ENCODE measurements around the gene AGAP1. TPM values are rescaled to one million over a fixed set of nuclear protein-coding genes. Genes with fewer than 3 reads are reported as not detected.

AGAP1 gene
- total RNA-seq, 2 experiments from 2014 or later, result 0.95 to 1.1 TPM

DNA sequence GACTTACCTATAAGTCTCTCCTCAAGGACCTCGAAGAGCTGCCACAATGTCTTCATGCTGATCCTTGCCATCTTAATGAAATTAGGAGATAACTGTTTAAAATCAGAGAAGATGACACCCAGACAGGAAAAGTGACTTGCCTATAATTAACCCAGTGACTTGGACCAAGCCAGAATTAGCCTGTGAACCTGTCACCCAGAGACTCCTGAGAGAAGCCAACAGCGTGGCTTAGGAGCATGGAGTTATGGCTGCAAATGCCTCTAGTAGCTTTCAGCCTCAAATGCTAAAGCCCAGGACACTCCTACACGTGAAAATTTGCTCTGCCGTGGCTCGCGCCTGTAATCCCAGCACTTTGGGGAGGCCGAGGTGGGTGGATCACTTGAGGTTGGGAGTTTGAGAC lies 570.2 kb downstream of the AGAP1 start:
- no peaks in the 10 kb centered on the region for H3K4me1 Mint-ChIP-seq (ENCODE audit: low read depth)
- no peaks in the 10 kb centered on the region for H3K9me3 Mint-ChIP-seq
- intact Hi-C loops (cut with micrococcal nuclease), result no loop called here
- H3K36me3 Mint-ChIP-seq (ENCODE audit: low read depth), result no peaks in the 10 kb centered on the region
- no peaks in the 10 kb centered on the region for H3K27me3 Mint-ChIP-seq (ENCODE audit: low read depth)
- DNase-seq, result no peak
- no peak overlapping the region for H3K4me3 Mint-ChIP-seq
- no peak overlapping the region for H3K27ac Mint-ChIP-seq
- CTCF ChIA-PET, result interaction anchor here (0.7 to 1.0 kb wide), 2 partner anchors 8 to 24 kb away, joined by 3 to 7 read pairs; no protein-coding TSS in a partner anchor

DNA sequence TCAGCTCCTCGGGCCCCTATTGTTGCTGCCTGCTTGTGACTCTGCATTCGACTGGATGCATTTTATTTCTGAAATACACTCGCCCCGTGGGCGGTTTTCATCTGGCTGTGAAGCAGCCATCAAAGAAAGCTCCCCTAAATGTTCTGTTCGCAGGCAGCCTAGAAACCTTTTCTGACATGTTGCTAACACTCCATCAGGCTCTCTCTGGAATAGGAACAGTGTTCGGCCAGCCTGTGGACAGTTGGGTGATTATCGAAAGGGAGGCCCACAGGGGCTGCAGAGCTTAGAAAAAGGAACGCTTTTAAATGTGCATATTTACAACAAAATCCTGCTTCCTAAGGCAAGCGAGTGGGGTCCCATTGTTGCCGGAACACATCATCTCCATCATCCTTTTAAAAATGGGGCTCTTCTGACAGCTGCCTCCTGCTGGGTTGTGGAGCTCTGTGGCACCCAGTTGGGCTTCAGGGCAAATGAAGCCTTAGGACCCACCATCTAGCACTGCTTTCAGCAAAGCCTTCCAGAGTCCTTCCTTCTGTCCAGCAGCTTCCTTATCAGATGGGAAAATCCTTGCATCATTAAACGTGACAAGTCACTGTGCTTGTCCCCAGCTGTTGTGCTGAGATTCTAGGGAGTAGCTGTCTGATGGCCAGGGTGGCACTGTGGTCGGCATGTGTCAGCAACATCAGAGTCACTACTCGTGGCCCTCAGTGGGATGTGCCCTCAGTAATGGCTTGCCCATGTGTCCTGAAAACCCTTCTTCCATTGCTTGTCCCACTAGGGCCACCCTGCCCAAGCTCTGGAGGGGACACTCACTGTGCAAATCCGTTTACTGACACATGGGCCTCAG lies 571.7 kb downstream of the AGAP1 start:
- Mint-ChIP-seq H3K4me3 (no peak overlapping the region), H3K4me1 (ENCODE audit: low read depth) (no peaks in the 10 kb centered on the region), H3K27me3 (ENCODE audit: low read depth) (no peaks in the 10 kb centered on the region), H3K27ac (no peak overlapping the region), H3K36me3 (ENCODE audit: low read depth) (no peaks in the 10 kb centered on the region), H3K9me3 (no peaks in the 10 kb centered on the region)
- DNase-seq, result no peak
- CTCF ChIA-PET, result no interaction called here
- intact Hi-C loops (cut with micrococcal nuclease), result no loop called here

DNA sequence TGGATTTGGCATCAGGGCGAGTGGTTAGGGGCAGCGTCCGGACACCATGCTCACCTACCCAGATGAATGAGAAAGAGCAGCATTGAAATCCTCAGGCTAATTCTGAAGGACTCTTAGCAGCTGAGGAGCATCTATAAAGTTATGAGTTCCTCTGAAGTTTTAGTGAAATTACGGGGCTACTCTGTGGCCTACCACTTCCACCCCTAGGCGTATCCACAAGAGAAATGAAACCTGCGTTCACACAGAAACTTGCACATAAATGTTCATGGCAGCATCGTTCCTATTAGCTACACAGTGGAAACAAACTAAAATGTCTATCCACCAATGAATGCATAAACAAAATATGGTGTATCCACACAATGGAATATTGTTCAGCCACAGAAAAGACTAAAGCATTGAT lies 576.4 kb downstream of the AGAP1 start:
- CTCF ChIA-PET, result no interaction called here
- intact Hi-C loops (cut with micrococcal nuclease), result no loop called here

DNA sequence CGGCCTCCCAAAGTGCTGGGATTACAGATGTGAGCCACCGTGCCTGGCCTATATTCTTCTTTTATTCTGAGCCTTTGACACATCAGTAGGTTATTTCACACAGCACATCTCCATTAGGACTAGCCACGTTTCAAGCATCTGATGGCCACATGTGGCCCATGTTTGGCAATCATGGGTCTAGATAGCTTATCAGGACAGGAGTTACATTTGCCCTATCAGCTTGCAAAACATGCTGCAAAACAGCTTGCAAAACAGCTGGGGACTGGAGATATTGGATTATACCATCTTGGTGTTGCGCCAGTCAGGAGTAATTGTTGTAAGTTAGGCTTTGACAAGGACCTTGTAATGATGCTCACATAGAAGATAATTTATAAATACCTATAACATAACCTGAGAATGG lies 579.4 kb downstream of the AGAP1 start:
- no peak for DNase-seq
- H3K27me3 Mint-ChIP-seq (ENCODE audit: low read depth), result no peaks in the 10 kb centered on the region
- H3K4me1 Mint-ChIP-seq (ENCODE audit: low read depth), result no peaks in the 10 kb centered on the region
- no peaks in the 10 kb centered on the region for H3K36me3 Mint-ChIP-seq (ENCODE audit: low read depth)
- intact Hi-C loops (cut with micrococcal nuclease), result no loop called here
- no peaks in the 10 kb centered on the region for H3K9me3 Mint-ChIP-seq
- no peak overlapping the region for H3K27ac Mint-ChIP-seq
- H3K4me3 Mint-ChIP-seq, result no peak overlapping the region
- CTCF ChIA-PET, result interaction anchor here (1.4 kb wide), 1 partner anchor 9 kb away, joined by 3 read pairs; no protein-coding TSS in a partner anchor

More for the DNA sequence above, 576.4 kb downstream of the AGAP1 start:
- Mint-ChIP-seq H3K27ac (no peak overlapping the region), H3K9me3 (no peaks in the 10 kb centered on the region), H3K4me1 (ENCODE audit: low read depth) (no peaks in the 10 kb centered on the region), H3K27me3 (ENCODE audit: low read depth) (no peaks in the 10 kb centered on the region), H3K4me3 (no peak overlapping the region), H3K36me3 (ENCODE audit: low read depth) (no peaks in the 10 kb centered on the region)
- DNase-seq, result no peak

DNA sequence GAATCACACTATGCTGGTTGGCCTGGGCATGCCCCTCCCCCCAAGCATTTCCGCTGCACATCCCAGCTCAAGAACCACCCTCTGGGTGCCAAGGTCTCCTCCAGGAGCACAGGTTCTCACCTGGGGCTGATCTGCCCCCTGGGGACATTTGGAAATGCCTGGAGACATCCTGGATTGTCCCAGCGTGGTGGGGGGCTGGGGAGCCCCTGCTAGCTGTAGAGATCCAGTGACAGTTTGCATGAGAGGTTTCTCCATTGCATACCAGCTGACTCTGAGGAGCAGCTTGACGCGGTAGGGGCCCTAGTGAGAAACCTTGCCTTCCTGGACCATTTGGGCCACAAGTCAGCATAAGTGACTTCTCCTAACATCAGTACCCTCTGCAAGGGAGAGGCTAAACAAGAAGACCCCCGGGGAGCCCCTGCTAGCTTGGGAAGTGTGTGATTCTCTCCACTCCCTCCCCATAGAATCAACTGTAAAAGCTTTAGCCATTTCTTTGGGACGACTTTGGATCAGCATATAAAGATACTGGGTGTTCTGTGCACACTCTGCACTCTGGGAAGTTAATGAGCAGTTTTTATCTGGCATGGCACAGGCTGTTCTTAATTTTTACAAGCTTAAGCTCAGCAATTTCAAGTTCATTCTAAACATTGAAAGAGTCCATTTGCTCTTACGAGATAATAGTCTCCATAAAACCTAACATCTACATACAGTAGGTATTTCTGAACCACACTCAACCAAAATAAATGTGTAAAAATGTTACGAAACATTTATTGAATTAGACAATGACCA lies 580.2 kb downstream of the AGAP1 start:
- Mint-ChIP-seq H3K4me1 (ENCODE audit: low read depth) (no peaks in the 10 kb centered on the region), H3K9me3 (no peaks in the 10 kb centered on the region), H3K27ac (no peak overlapping the region), H3K4me3 (no peak overlapping the region), H3K27me3 (ENCODE audit: low read depth) (peaks cover 4% of the 10 kb centered on the region), H3K36me3 (ENCODE audit: low read depth) (no peaks in the 10 kb centered on the region)
- no peak for DNase-seq
- CTCF ChIA-PET, result interaction anchor here (0.6 kb wide), 1 partner anchor 150 kb away, joined by 3 read pairs; no protein-coding TSS in a partner anchor
- intact Hi-C loops (cut with micrococcal nuclease), result no loop called here

DNA sequence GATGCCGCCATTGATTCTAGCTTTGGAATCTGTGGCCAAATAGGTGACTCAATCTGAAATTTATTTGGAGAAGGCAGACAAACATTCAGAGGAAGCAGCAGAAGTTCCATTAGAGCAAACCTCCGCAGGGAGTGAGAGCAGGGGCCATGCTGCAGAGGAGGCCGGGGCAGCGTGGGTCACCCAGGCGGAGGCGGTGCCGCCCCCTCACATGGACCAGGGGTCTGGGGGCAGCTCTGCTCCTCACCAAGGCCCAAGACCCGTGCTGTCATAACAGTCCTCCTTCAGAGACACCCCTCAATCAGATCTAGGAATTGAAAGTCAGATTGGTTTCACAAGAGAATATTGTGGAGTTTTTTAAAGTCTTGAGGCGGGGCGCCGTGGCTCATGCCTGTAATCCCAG lies 582.0 kb downstream of the AGAP1 start:
- H3K27me3 Mint-ChIP-seq (ENCODE audit: low read depth), result peaks cover 4% of the 10 kb centered on the region
- no peak overlapping the region for H3K4me3 Mint-ChIP-seq
- intact Hi-C loops (cut with micrococcal nuclease), result no loop called here
- no peaks in the 10 kb centered on the region for H3K36me3 Mint-ChIP-seq (ENCODE audit: low read depth)
- CTCF ChIA-PET, result no interaction called here
- no peaks in the 10 kb centered on the region for H3K9me3 Mint-ChIP-seq
- no peak for DNase-seq
- no peaks in the 10 kb centered on the region for H3K4me1 Mint-ChIP-seq (ENCODE audit: low read depth)
- H3K27ac Mint-ChIP-seq, result no peak overlapping the region

DNA sequence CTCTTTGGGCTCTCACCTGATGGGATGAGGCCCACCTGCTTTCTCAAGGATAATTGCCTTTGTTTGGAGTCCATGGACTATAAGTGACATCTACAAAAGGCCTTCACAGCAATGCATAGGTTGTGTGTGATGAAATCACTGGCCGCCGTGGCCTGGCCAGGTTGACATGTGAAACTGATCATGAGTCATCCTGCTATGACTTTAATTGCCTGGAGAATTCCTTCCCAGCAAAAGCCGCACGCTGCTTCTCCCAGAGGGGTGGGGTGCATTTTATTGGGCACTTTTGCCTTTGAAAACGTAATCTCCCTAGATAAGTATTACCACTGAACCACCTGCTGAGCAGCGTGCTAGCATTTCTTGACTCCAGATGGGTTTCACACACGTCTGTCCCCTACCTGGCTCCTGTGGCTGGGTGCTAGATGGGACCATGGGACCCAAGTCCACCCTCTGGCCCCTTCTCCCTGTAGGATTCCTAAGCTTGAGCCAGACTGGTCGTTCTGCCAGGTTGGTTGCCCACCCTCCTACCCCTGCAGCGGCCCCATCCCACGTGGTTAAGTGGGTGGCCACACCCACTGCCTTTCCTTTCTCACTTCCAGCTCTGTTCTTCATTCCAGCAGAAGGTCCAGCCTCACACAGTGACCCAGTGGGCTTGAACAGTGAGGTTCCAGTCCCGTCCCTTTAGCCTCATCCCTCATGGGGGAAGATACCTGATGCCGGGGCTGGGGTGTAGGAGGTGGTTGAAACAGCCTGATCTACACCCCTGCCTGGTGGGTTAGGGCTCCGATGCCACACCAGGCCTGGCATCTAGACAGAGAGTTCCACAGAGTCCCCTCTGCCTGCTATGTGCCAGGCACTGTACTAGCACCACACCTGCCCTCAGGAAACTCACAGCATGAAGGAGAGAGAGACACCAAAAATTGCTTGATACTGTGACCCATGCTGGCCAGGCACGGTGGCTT lies 584.7 kb downstream of the AGAP1 start:
- CTCF ChIA-PET, result no interaction called here
- peaks cover 8% of the 10 kb centered on the region for H3K27me3 Mint-ChIP-seq (ENCODE audit: low read depth)

DNA sequence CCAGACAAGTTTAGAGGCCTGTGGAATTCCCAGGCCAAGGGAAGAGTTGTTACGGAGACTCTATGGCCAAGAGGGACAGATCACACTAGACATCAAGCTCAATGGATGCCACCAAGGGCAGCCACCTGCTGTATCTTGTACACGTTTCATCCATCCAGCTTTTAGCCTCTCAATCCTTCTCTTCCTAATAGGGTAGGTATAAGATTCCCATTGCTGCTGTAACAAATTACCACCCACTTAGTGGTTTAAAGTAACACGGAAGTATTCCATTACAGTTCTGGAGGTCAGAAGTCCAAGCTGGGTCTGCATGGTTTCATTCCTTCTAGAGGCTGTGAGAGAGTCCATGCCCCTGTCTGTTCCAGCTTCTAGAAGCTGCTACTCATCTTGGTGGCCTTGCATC lies 586.6 kb downstream of the AGAP1 start:
- DNase-seq, result no peak
- CTCF ChIA-PET, result no interaction called here
- no peaks in the 10 kb centered on the region for H3K36me3 Mint-ChIP-seq (ENCODE audit: low read depth)
- no peak overlapping the region for H3K27ac Mint-ChIP-seq
- H3K4me1 Mint-ChIP-seq (ENCODE audit: low read depth), result no peaks in the 10 kb centered on the region
- H3K9me3 Mint-ChIP-seq, result no peaks in the 10 kb centered on the region
- no peak overlapping the region for H3K4me3 Mint-ChIP-seq
- H3K27me3 Mint-ChIP-seq (ENCODE audit: low read depth), result peaks cover 8% of the 10 kb centered on the region
- intact Hi-C loops (cut with micrococcal nuclease), result no loop called here

More for the DNA sequence above, 584.7 kb downstream of the AGAP1 start:
- intact Hi-C loops (cut with micrococcal nuclease), result no loop called here
- Mint-ChIP-seq H3K4me1 (ENCODE audit: low read depth) (no peaks in the 10 kb centered on the region), H3K36me3 (ENCODE audit: low read depth) (no peaks in the 10 kb centered on the region), H3K9me3 (no peaks in the 10 kb centered on the region), H3K27ac (no peak overlapping the region), H3K4me3 (no peak overlapping the region)
- no peak for DNase-seq

DNA sequence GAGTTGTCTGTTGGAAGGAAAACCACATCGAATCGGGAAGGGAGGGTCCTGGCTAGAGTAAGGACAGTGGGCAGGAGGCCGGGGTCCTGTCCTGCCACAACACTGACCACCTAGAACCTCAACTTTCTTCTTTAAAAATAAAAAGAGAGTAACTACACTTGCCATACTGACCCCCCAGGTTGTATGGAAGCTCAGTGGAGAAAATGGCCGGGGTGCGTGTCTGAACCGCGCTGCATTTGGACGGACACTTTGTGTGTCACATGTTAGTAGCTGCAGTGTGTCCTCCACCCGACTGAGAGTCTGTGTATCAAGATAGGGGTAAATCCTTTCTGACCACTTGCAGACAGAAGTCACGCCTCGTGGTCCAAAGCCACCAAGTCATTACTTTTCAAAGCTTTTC lies 587.3 kb downstream of the AGAP1 start:
- Mint-ChIP-seq H3K36me3 (ENCODE audit: low read depth) (no peaks in the 10 kb centered on the region), H3K27me3 (ENCODE audit: low read depth) (peaks cover 8% of the 10 kb centered on the region), H3K4me1 (ENCODE audit: low read depth) (no peaks in the 10 kb centered on the region), H3K4me3 (no peak overlapping the region), H3K9me3 (no peaks in the 10 kb centered on the region), H3K27ac (no peak overlapping the region)
- CTCF ChIA-PET, result interaction anchor here (1.6 kb wide), 1 partner anchor 8 kb away, joined by 3 read pairs; no protein-coding TSS in a partner anchor
- intact Hi-C loops (cut with micrococcal nuclease), result no loop called here
- no peak for DNase-seq

DNA sequence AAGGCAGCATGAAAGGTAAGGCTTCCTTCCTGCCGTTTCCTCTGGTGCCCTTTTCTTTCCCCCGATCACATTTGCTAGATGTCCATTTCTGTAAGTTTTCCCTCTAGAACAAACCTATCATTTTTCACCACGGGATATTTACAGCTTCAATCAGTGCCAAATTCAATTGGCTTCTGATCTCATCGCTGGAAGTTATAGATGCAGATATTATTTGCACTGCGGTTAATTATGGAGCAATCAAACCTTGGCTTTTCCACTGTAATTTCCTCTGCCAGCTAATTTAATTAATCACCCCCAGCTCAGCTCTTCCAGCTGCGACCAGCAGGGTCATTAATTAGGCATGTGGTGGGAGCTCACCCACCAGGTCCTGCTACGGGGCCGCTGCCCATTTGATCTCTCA lies 588.2 kb downstream of the AGAP1 start:
- H3K27ac Mint-ChIP-seq, result no peak overlapping the region
- H3K4me1 Mint-ChIP-seq (ENCODE audit: low read depth), result no peaks in the 10 kb centered on the region
- no peaks in the 10 kb centered on the region for H3K9me3 Mint-ChIP-seq
- H3K27me3 Mint-ChIP-seq (ENCODE audit: low read depth), result peaks cover 8% of the 10 kb centered on the region
- DNase-seq, result no peak
- CTCF ChIA-PET, result interaction anchor here (1.6 kb wide), 1 partner anchor 9 kb away, joined by 3 read pairs; no protein-coding TSS in a partner anchor
- no peaks in the 10 kb centered on the region for H3K36me3 Mint-ChIP-seq (ENCODE audit: low read depth)
- intact Hi-C loops (cut with micrococcal nuclease), result no loop called here
- no peak overlapping the region for H3K4me3 Mint-ChIP-seq

DNA sequence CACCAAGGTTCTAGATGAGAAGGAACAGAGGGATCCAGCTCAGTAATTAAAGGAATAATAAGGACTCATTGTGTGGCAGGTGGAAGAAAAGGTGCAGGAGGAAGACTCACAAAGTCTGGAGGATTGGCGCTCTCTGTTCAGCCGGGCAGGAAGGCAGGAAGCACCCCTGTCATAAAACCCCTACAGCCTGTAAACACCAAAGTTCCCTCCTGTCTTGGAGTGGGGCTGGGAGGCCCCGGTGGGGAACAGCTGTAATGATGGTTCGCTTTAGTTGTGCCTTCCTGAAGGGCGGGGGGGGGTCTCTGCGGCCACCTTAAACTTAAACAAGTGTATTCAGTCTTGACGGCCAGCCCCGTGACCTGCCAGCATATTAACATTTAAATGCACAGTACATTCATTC lies 590.1 kb downstream of the AGAP1 start:
- intact Hi-C loops (cut with micrococcal nuclease), result no loop called here
- Mint-ChIP-seq H3K4me3 (no peak overlapping the region), H3K9me3 (no peaks in the 10 kb centered on the region), H3K27me3 (ENCODE audit: low read depth) (peaks cover 5% of the 10 kb centered on the region), H3K27ac (no peak overlapping the region), H3K36me3 (ENCODE audit: low read depth) (no peaks in the 10 kb centered on the region), H3K4me1 (ENCODE audit: low read depth) (no peaks in the 10 kb centered on the region)
- DNase-seq, result no peak
- CTCF ChIA-PET, result no interaction called here

DNA sequence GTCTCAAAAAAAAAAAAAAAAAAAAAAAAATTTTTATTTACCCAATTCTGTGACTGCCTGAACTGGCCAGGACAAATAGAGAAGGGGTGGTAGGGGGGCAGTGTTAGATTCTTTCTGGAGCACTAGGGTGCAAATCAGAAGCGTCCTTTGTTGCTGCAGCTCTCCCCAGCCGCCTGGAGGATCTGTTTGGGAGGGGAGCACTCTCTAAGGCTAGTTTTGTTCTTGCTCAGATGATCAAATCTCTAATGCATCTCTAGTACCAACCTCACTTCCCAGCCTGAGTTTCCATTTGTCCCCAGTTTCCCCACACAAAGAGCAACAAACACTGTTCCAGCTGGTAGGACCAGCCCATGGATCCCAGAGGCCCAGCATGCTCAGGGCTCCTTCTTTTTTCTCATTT lies 591.4 kb downstream of the AGAP1 start:
- no peak overlapping the region for H3K27ac Mint-ChIP-seq
- H3K9me3 Mint-ChIP-seq, result no peaks in the 10 kb centered on the region
- H3K4me1 Mint-ChIP-seq (ENCODE audit: low read depth), result no peaks in the 10 kb centered on the region

More for the DNA sequence above, 591.4 kb downstream of the AGAP1 start:
- intact Hi-C loops (cut with micrococcal nuclease), result no loop called here
- CTCF ChIA-PET, result no interaction called here
- DNase-seq, result no peak
- H3K36me3 Mint-ChIP-seq (ENCODE audit: low read depth), result no peaks in the 10 kb centered on the region
- H3K27me3 Mint-ChIP-seq (ENCODE audit: low read depth), result peaks cover 4% of the 10 kb centered on the region
- no peak overlapping the region for H3K4me3 Mint-ChIP-seq

Data from activated naive CD4-positive, alpha-beta T cell treated with anti-CD3 and anti-CD28 coated beads for 36 hours (primary cell).